Peyer's patch (tissue), 4 donors: ENCODE results near the gene NTSR2.

Experiments used
- CTCF ChIP-seq, 6 experiments: fragments of 450-650 bp in 4 of 6; fragments of 200-600 bp in 2 of 6; sonication (generic) in 1 of 6; IDR thresholded peaks; one replicate each; pipeline ENCODE4 v1.5.1; 2017 to 2019; ENCODE audit warnings: antibody characterized with exemption in 6 of 6, mild to moderate bottlenecking in 3 of 6, moderate library complexity in 1 of 6
- POLR2A ChIP-seq, 2 donors: fragments of 450-650 bp; IDR thresholded peaks; one replicate each; pipeline ENCODE4 v1.5.1; 2017; ENCODE audit warnings: antibody characterized with exemption in 2 of 2, mild to moderate bottlenecking in 2 of 2, moderate library complexity in 2 of 2

- TF ChIP-seq CTCF (IDR thresholded peaks at IDR 0.05) = no peak
- TF ChIP-seq POLR2A (IDR thresholded peaks at IDR 0.05) = no peak
Measured at GRCh38 chr2:11611251-11611650, 58.7 kb downstream of the NTSR2 start.
